Upper lobe of right lung (tissue), 1 donor: Measurements from ENCODE around the gene CD93. TPM values are rescaled to one million over a fixed set of nuclear protein-coding genes. Genes with fewer than 3 reads are reported as not detected.

Source experiments
- ATAC-seq: fragments of 200-7000 bp; cut with Tn5 transposase; one replicate; pipeline ENCODE4 v1.9.1; 2020; ENCODE audit warnings: mild to moderate bottlenecking, moderate library complexity
- DNase-seq: peaks from one replicate; pipeline ENCODE4 v3.0.0-alpha.2; 2020
- H3K27ac ChIP-seq: fragments of 200-600 bp; one replicate; pipeline ENCODE4 v1.8.0; 2022
- H3K27me3 ChIP-seq: fragments of 200-600 bp; one replicate; pipeline ENCODE4 v1.8.0; 2022; ENCODE audit warnings: mild to moderate bottlenecking
- H3K36me3 ChIP-seq: fragments of 200-600 bp; one replicate; pipeline ENCODE4 v1.8.0; 2022
- H3K4me1 ChIP-seq: fragments of 200-600 bp; one replicate; pipeline ENCODE4 v1.8.0; 2022
- H3K4me3 ChIP-seq: fragments of 200-600 bp; one replicate; pipeline ENCODE4 v1.8.0; 2022; ENCODE audit warnings: mild to moderate bottlenecking
- H3K9me3 ChIP-seq: fragments of 200-600 bp; one replicate; pipeline ENCODE4 v1.8.0; 2022
- intact Hi-C: fragments of 100-400 bp; cut with DNase I; formaldehyde crosslinking; loops from one replicate; pipeline ENCODE4 v1.11.0; 2022
- total RNA-seq: library from RNA; stranded (reverse); fragmentation: NEBNext Ultra II Directional; extraction: Animal tissue kit (Norgen Biotek cat#: 25700); gene quantifications from one replicate; pipeline ENCODE4 v1.2.1, GENCODE V29; 2021
- TF ChIP-seq, protein P1 (sequence below): fragments of 200-600 bp; IDR thresholded peaks from one replicate; pipeline ENCODE4 v1.8.0; 2022; ENCODE audit warnings: antibody characterized with exemption
- donor health status: DM: no; HTN: yes; CAD: no; lungs with severe emphysema.

Gene CD93
- total RNA-seq, 1 donor from 2014 or later, result 160 TPM

DNA sequence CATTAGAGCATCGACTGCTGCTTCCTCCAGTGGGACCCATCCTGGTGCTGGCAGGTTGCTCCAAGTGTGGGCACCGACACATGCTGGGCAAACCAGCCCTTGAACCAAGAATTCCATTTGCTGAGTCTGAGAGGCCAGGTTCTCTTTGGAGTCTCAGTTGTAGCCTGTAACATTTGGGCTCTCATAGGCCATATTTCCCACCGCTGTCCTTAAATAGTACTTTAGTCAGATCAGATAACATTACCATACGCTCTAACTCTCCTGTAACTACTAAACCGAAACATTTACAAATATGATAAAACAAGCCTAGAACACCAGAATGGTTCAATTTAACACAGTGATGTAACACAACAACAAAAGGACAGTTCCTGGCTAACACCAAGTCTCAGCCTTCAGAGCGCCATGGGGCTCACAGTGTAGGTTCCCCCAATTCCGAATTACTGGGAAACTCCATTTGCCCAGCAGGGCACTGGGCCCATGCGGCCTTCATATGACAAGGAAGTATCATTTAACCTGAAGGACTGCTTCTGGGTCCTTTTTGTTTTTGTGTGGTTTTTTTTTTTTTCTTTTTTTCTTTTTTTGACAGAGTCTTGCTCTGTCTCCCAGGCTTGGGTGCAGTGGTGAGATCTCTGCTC is 28.4 kb upstream of the CD93 start:
- Histone ChIP-seq H3K4me1 (peaks cover 18% of the 10 kb centered on the region), H3K27ac (peak overlapping the region; percentile 20), H3K4me3 (no peak overlapping the region), H3K27me3 (no peaks in the 10 kb centered on the region), H3K36me3 (no peaks in the 10 kb centered on the region), H3K9me3 (no peaks in the 10 kb centered on the region)
- ATAC-seq (no peak), DNase-seq (no peak)
- TF ChIP-seq, protein P1, sequence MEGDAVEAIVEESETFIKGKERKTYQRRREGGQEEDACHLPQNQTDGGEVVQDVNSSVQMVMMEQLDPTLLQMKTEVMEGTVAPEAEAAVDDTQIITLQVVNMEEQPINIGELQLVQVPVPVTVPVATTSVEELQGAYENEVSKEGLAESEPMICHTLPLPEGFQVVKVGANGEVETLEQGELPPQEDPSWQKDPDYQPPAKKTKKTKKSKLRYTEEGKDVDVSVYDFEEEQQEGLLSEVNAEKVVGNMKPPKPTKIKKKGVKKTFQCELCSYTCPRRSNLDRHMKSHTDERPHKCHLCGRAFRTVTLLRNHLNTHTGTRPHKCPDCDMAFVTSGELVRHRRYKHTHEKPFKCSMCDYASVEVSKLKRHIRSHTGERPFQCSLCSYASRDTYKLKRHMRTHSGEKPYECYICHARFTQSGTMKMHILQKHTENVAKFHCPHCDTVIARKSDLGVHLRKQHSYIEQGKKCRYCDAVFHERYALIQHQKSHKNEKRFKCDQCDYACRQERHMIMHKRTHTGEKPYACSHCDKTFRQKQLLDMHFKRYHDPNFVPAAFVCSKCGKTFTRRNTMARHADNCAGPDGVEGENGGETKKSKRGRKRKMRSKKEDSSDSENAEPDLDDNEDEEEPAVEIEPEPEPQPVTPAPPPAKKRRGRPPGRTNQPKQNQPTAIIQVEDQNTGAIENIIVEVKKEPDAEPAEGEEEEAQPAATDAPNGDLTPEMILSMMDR, result no peak
- intact Hi-C loops, result no loop called here

- DNase-seq (peak; percentile 73), ATAC-seq (peak; percentile 59)
- Histone ChIP-seq H3K27ac (peak overlapping the region; percentile 11), H3K4me3 (no peak overlapping the region), H3K27me3 (no peaks in the 10 kb centered on the region), H3K36me3 (no peaks in the 10 kb centered on the region), H3K9me3 (no peaks in the 10 kb centered on the region), H3K4me1 (peaks cover 14% of the 10 kb centered on the region)
- TF ChIP-seq, protein P1, result no peak
- intact Hi-C loops, result no loop called here
Observed at GRCh38 chr20:23114018-23114417, 27.9 kb upstream of the CD93 start.

DNA sequence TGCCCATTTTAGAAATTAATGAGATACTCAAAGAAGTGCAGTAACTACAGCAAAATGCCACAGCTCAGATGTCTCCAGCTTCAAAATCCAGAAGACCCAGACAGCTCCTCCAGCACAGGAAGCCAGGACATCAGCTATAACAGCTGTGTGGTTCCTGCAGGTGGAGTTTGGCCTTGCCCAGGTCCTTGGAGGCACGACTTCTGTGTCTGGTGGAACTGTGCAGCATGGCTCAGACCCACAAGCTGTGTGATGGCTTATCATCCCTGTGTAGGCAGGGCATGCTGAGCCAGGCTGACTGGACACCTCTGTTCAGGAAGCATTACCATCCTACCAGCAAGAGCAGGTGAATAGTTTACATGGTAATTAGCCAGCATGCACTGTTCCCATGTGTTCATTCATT is 26.5 kb upstream of the CD93 start:
- no peak for DNase-seq
- no peak overlapping the region for H3K27ac ChIP-seq
- no peaks in the 10 kb centered on the region for H3K27me3 ChIP-seq
- no peaks in the 10 kb centered on the region for H3K36me3 ChIP-seq
- H3K9me3 ChIP-seq, result no peaks in the 10 kb centered on the region
- intact Hi-C loops, result no loop called here
- H3K4me3 ChIP-seq, result no peak overlapping the region
- ATAC-seq, result no peak
- TF ChIP-seq, protein P1, result no peak
- H3K4me1 ChIP-seq, result peaks cover 14% of the 10 kb centered on the region

GRCh38 chr20:23111944-23112342 is 25.8 kb upstream of the CD93 start:
- DNase-seq, result no peak
- H3K4me1 ChIP-seq, result peaks cover 18% of the 10 kb centered on the region
- H3K36me3 ChIP-seq, result no peaks in the 10 kb centered on the region
- H3K9me3 ChIP-seq, result no peaks in the 10 kb centered on the region
- TF ChIP-seq, protein P1, result no peak
- H3K27ac ChIP-seq, result no peak overlapping the region
- no peak overlapping the region for H3K4me3 ChIP-seq
- H3K27me3 ChIP-seq, result no peaks in the 10 kb centered on the region
- no peak for ATAC-seq
- intact Hi-C loops, result no loop called here

GRCh38 chr20:23111307-23111943 is 25.3 kb upstream of the CD93 start:
- DNase-seq (no peak), ATAC-seq (no peak)
- Histone ChIP-seq H3K27me3 (no peaks in the 10 kb centered on the region), H3K36me3 (no peaks in the 10 kb centered on the region), H3K4me3 (no peak overlapping the region), H3K4me1 (peaks cover 24% of the 10 kb centered on the region), H3K9me3 (no peaks in the 10 kb centered on the region), H3K27ac (no peak overlapping the region)
- TF ChIP-seq, protein P1, result no peak
- intact Hi-C loops, result no loop called here
